Medulla oblongata (tissue), 1 donor: ENCODE measurements around the gene RIMS4.
"Not testable (repeated sequence)": the region's sequence is repeated elsewhere in the genome, so short reads cannot be mapped to it uniquely, and the experiment has no call there.

ENCODE experiments used
- DNase-seq: peaks from one replicate; pipeline ENCODE4 v3.0.0-alpha.2; 2015; ENCODE audit errors: extremely low spot score

Gene RIMS4

GRCh38 chr20:44795836-44796235, 14.5 kb downstream of the RIMS4 start:
- DNase-seq, result no peak

DNA sequence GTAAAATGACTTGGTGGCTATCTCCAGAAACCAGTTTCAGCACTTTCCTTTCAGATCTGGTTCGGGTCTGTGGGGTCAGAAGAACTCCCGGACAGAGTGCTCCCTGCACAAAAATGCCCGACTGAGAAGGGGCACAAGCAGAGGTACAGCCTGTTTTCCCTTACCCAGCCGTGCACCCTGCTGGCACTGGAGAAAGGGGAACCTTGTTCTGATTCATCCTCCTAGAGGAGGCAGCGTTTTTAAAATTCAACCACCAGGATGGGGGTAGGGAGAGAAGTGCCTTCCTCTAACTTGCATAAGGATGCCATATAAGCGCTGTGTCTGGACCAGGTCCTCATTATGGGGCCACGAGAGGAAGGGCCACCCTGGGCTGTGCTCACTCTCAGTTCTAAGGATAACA, 17.6 kb downstream of the RIMS4 start:
- DNase-seq, result no peak

- DNase-seq, result no peak
These were observed 19.5 kb downstream of the RIMS4 start for GRCh38 chr20:44790638-44791393.

DNA sequence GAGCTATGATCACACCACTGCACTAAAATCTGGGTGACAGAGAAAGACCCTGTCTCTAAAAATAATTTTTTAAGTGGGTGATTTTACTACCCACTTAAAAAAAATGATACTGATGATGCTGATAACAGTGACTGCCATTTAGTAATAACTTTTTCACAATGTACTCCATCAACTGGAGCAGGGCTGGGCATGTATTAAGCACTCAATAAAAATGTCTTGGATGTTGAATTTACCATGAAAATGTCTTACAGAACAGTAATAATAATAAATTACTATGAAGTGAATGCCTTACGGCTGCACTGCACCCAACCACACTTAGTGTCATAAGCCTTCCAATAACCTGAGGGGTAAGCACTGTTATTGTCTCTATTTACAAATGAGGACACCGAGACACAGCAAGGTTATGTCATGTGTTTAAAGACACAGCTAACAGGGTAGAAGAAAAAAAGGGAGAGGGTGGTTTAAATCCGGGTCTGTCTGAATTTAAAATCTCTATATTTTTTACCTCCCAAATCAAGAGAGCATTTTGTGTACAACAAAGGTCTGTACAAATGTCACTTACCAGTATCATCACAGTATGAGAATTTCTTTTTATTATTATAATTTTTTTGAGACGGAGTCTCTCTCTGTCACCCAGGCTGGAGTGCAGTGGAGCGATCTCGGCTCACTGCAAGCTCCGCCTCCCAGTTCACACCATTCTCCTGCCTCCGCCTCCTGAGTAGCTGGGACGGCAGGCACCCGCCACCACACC, 21.5 kb downstream of the RIMS4 start:
- DNase-seq, result no peak

- DNase-seq, result no peak
These were observed 23.0 kb downstream of the RIMS4 start for GRCh38 chr20:44787299-44787698.

- DNase-seq, result no peak
These were observed 24.6 kb downstream of the RIMS4 start for GRCh38 chr20:44785768-44786167.

GRCh38 chr20:44784688-44785087, 25.7 kb downstream of the RIMS4 start:
- no peak for DNase-seq

DNA sequence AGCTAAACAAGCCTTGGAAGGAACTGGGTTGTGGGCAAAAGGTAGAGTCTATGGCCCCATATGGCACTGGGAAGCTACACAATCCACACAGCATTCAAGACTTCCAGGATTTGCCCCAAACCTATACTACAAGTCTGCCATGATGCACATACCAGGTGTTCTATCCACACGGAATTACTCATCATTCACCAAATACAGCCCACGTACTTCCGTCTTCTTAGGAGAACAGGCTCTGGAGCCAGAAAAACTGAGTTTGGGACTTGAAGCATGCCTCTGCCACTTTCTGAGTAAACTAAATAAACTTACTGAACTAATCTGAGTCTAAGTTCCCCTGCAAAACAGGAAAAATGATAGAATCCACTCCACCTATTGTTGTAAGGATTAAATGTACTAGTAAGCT, 28.6 kb downstream of the RIMS4 start:
- DNase-seq, result no peak

- no peak for DNase-seq
These were observed 29.2 kb downstream of the RIMS4 start for GRCh38 chr20:44781118-44781517.

GRCh38 chr20:44780226-44780625, 30.1 kb downstream of the RIMS4 start:
- DNase-seq, result no peak

DNA sequence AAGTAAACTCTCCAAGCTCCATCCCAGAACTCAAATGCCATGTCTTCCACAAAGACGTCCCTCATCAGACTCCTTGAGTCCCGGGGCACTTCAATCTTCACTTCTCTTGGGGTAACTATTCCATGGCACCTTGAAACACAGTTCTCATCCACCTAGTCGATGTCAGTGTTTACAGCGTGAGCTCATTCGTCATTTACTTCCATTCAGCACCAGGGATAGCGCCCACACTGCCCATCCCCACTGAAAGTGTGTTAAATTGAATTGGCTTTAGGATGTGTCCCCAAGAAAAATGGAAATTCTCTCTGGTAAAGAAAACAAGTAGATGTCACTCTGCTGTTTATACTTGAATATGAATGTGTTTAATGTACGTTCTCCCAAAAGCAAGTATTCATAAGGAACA, 33.4 kb downstream of the RIMS4 start:
- no peak for DNase-seq

GRCh38 chr20:44773070-44773829, 37.1 kb downstream of the RIMS4 start:
- DNase-seq, result no peak

- no peak for DNase-seq
These were observed 37.7 kb downstream of the RIMS4 start for GRCh38 chr20:44772636-44773035.

DNA sequence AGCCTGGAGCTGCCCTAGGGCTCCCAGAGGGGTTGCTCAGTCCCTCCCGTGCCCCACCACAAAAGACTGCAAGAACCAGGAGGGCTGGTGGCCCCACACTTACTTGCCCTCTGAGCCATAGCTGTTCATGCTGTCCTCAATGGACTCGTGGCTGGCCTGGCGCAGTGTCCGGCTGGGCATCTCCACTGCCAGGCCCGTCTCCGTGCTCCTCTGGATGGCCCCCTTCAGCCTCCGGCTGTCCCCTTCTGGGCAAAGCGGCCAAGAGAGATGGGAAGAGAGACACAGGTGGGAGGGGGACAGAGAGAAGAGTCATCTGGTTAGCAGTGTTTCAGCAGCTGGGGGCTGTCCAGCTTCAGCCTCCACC, 39.2 kb downstream of the RIMS4 start:
- DNase-seq, result no peak

DNA sequence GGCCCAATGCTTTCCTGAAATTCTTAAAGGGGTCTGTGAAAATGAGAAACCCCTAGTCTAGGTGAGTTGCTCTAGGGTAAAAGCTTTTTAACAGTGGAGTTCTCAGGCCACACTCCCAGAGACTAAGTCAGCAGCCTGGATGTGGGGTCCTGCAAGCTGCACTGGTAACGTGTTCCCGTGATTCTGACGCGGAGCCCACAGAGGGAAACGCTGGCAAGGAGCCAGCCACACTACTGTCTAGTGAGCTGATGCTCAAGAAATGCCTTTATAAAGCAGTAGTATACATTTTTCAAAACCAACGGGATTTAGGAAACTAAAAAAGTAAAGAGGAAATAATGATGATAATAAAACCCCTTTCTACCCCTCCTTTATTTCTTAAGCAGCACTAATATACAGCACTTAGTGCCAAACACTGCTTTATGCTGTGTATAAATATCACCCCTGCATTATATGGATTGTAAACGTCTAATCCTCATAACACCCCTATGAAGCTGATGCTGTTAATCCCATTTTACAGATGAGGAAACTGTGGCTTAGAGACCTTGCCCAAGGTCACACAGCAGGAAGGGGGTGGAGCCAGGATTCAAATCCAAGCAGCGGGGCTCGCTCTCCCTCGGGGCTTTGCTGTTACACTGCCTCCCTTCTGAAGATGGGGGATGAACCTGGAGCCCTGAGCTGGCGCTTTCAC, 39.7 kb downstream of the RIMS4 start:
- DNase-seq, result no peak

DNA sequence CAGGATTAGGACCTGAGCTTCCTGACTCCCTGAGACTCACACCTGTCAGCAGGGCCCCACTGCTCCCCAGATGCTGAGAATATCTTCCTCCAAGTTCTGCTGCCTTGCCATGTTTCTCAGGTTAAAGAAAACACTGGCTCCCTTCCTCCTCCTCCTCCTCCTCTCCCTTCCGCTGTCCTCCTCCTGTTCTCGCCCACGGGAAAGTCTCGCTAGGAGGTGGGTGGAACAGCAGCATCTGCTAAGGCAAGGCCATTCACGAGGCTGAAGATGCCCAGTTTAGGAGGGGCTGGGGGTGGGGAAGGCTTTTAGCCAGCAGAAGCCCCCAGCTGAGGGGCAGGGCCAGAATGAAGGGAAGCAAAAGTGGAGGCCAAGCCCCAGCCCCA, 40.9 kb downstream of the RIMS4 start:
- DNase-seq, result no peak

- no peak for DNase-seq
These were observed 41.4 kb downstream of the RIMS4 start for GRCh38 chr20:44768854-44769480.

- DNase-seq, result no peak
These were observed 42.1 kb downstream of the RIMS4 start for GRCh38 chr20:44768256-44768655.

GRCh38 chr20:44765701-44766347, 44.5 kb downstream of the RIMS4 start:
- DNase-seq, result no peak

- no peak for DNase-seq
These were observed 45.3 kb downstream of the RIMS4 start for GRCh38 chr20:44765091-44765490.

DNA sequence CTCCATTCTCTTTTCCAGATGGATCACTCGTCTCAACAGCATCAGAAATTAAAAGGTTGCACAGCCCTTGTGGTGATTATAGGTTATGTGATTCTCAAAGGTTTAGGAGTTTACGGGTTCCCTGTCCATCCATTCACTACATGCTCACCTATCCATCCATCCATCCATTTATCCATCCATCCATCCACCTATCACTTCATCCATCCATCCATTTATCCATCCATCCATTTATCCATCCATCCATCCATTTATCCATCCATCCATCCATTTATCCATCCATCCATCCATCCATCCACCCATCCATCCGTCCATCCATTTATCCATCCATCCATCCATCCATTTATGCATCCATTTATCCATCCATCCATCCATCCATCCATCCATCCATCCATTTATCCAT, 46.5 kb downstream of the RIMS4 start:
- DNase-seq, result not testable (repeated sequence)
